ENCODE data around the gene TUB. TPM values are rescaled to one million over a fixed set of nuclear protein-coding genes. Genes with fewer than 3 reads are reported as not detected.

Gene TUB
- polyA plus RNA-seq, 4 donors: 0.54 to 8.8 (median 3.5) TPM; not detected in 1

DNA sequence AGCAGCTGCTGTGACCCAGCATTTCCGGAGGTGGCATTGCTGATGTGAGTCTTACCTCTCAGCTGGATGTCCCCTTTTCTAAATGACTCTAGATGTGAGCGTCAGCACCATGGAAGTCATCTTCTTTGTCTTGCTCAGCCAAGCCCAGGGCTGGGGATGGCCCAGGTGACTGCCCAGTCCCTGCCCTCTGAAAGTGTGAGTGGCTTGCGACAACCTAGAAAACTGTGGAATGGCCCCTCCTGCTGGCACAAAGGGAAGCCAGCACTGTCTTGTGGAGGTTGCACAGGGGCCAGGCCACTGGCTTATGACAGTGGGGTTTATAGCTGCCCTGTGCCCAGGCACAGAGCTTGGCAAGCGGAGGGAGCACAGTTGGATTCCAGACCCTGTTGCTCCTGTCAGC, 6.2 kb downstream of the TUB start:
- peaks cover 0 to 16% (median 1%) of the 10 kb centered on the region in 3 donors for H3K27me3 ChIP-seq (ENCODE audit: control insufficient read depth in 3 of 3, insufficient read depth in 3 of 3, low read length in 3 of 3)
- FAIRE-seq (no peak), DNase-seq (no peak)
- H3K9me3 ChIP-seq (ENCODE audit: control insufficient read depth in 2 of 2, insufficient read depth in 1 of 2, low read depth in 1 of 2, low read length in 1 of 2): peaks cover 0 to 3% of the 10 kb centered on the region in 2 donors
- WGBS, 3 donors: 81 to 90% (median 87%) methylated on average over 4 of the region's 4 CpGs
- H3K27ac ChIP-seq (ENCODE audit: low read depth in 1 of 3, low read length in 2 of 3): no peak overlapping the region
- peaks cover 0 to 5% (median 0%) of the 10 kb centered on the region in 3 donors for H3K36me3 ChIP-seq (ENCODE audit: control insufficient read depth in 3 of 3, insufficient read depth in 2 of 3, low read depth in 1 of 3, low read length in 3 of 3)
- H3K4me1 ChIP-seq (ENCODE audit: control insufficient read depth in 3 of 3, insufficient read depth in 2 of 3, low read depth in 1 of 3, low read length in 2 of 3): peaks cover 0 to 5% (median 0%) of the 10 kb centered on the region in 3 donors
- no peak overlapping the region for H3K4me3 ChIP-seq (ENCODE audit: low read depth in 1 of 3, low read length in 3 of 3)

DNA sequence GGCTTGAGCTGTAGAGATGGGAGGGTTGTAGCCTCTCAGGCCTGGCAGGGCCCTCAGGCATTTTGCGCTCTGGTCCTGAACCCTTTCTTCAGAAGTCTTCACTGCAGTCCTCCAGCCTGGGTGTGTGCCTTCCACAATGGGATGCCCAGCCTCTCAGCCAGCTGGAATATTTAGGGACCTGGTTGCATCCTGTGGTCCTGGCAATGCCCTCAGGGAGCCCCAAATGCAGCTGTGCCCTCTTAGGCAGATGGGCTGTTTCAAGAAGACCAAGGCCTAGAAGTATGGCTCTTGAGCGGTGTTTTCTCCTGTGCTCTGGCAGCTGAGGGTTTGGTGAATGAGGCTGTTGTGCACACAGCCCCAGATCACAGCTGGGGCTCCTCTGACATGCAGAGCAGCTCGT, 6.7 kb downstream of the TUB start:
- WGBS, 3 donors: 76 to 81% (median 78%) methylated on average over 3 of the region's 3 CpGs
- Histone ChIP-seq H3K9me3 (ENCODE audit: control insufficient read depth in 2 of 2, insufficient read depth in 1 of 2, low read depth in 1 of 2, low read length in 1 of 2) (peaks cover 0 to 7% of the 10 kb centered on the region in 2 donors), H3K27me3 (ENCODE audit: control insufficient read depth in 3 of 3, insufficient read depth in 3 of 3, low read length in 3 of 3) (peaks cover 0 to 11% (median 0%) of the 10 kb centered on the region in 3 donors), H3K27ac (ENCODE audit: low read depth in 1 of 3, low read length in 2 of 3) (no peak overlapping the region), H3K36me3 (ENCODE audit: control insufficient read depth in 3 of 3, insufficient read depth in 2 of 3, low read depth in 1 of 3, low read length in 3 of 3) (peaks cover 0 to 5% (median 0%) of the 10 kb centered on the region in 3 donors), H3K4me3 (ENCODE audit: low read depth in 1 of 3, low read length in 3 of 3) (no peak overlapping the region), H3K4me1 (ENCODE audit: control insufficient read depth in 3 of 3, insufficient read depth in 2 of 3, low read depth in 1 of 3, low read length in 2 of 3) (peaks cover 0 to 5% (median 0%) of the 10 kb centered on the region in 3 donors)
- FAIRE-seq (no peak), DNase-seq (no peak)

- WGBS, 3 donors: 60 to 86% (median 66%) methylated on average over 16 to 17 of the region's 17 CpGs
- Histone ChIP-seq H3K4me1 (ENCODE audit: control insufficient read depth in 3 of 3, insufficient read depth in 2 of 3, low read depth in 1 of 3, low read length in 2 of 3) (peaks cover 0 to 27% (median 5%) of the 10 kb centered on the region in 3 donors), H3K4me3 (ENCODE audit: low read depth in 1 of 3, low read length in 3 of 3) (no peak overlapping the region), H3K27ac (ENCODE audit: low read depth in 1 of 3, low read length in 2 of 3) (no peak overlapping the region), H3K9me3 (ENCODE audit: control insufficient read depth in 2 of 2, insufficient read depth in 1 of 2, low read depth in 1 of 2, low read length in 1 of 2) (peaks cover 0 to 7% of the 10 kb centered on the region in 2 donors), H3K27me3 (ENCODE audit: control insufficient read depth in 3 of 3, insufficient read depth in 3 of 3, low read length in 3 of 3) (no peaks in the 10 kb centered on the region), H3K36me3 (ENCODE audit: control insufficient read depth in 3 of 3, insufficient read depth in 2 of 3, low read depth in 1 of 3, low read length in 3 of 3) (peaks cover 0 to 18% (median 0%) of the 10 kb centered on the region in 3 donors)
- no peak for FAIRE-seq
- DNase-seq: peak; percentile 40 to 50
Observed at GRCh38 chr11:8089791-8090510, 8.9 kb downstream of the TUB start.

- Histone ChIP-seq H3K9me3 (ENCODE audit: control insufficient read depth in 2 of 2, insufficient read depth in 1 of 2, low read depth in 1 of 2, low read length in 1 of 2) (peaks cover 0 to 7% of the 10 kb centered on the region in 2 donors), H3K27me3 (ENCODE audit: control insufficient read depth in 3 of 3, insufficient read depth in 3 of 3, low read length in 3 of 3) (no peaks in the 10 kb centered on the region), H3K4me3 (ENCODE audit: low read depth in 1 of 3, low read length in 3 of 3) (no peak overlapping the region), H3K27ac (ENCODE audit: low read depth in 1 of 3, low read length in 2 of 3) (peak overlapping the region in 1 of 3 donors; percentile 13), H3K4me1 (ENCODE audit: control insufficient read depth in 3 of 3, insufficient read depth in 2 of 3, low read depth in 1 of 3, low read length in 2 of 3) (peaks cover 0 to 27% (median 5%) of the 10 kb centered on the region in 3 donors), H3K36me3 (ENCODE audit: control insufficient read depth in 3 of 3, insufficient read depth in 2 of 3, low read depth in 1 of 3, low read length in 3 of 3) (peaks cover 0 to 22% (median 0%) of the 10 kb centered on the region in 3 donors)
- no peak for DNase-seq
- no peak for FAIRE-seq
- WGBS, 3 donors: 61 to 78% (median 63%) methylated on average over 5 of the region's 5 CpGs
Observed at GRCh38 chr11:8090756-8091155, 9.7 kb downstream of the TUB start.

- DNase-seq (no peak), FAIRE-seq (no peak)
- H3K36me3 ChIP-seq (ENCODE audit: control insufficient read depth in 3 of 3, insufficient read depth in 2 of 3, low read depth in 1 of 3, low read length in 3 of 3): peaks cover 0 to 28% (median 0%) of the 10 kb centered on the region in 3 donors
- H3K27me3 ChIP-seq (ENCODE audit: control insufficient read depth in 3 of 3, insufficient read depth in 3 of 3, low read length in 3 of 3): no peaks in the 10 kb centered on the region
- H3K9me3 ChIP-seq (ENCODE audit: control insufficient read depth in 2 of 2, insufficient read depth in 1 of 2, low read depth in 1 of 2, low read length in 1 of 2): peaks cover 0 to 7% of the 10 kb centered on the region in 2 donors
- peak overlapping the region in 1 of 3 donors; percentile 9 for H3K27ac ChIP-seq (ENCODE audit: low read depth in 1 of 3, low read length in 2 of 3)
- WGBS, 3 donors: 74 to 92% (median 78%) methylated on average over 5 of the region's 5 CpGs
- H3K4me1 ChIP-seq (ENCODE audit: control insufficient read depth in 3 of 3, insufficient read depth in 2 of 3, low read depth in 1 of 3, low read length in 2 of 3): peaks cover 0 to 26% (median 5%) of the 10 kb centered on the region in 3 donors
- no peak overlapping the region for H3K4me3 ChIP-seq (ENCODE audit: low read depth in 1 of 3, low read length in 3 of 3)
Observed at GRCh38 chr11:8091721-8092120, 10.7 kb downstream of the TUB start.

GRCh38 chr11:8092587-8093424, 11.8 kb downstream of the TUB start:
- peaks cover 0 to 25% (median 5%) of the 10 kb centered on the region in 3 donors for H3K4me1 ChIP-seq (ENCODE audit: control insufficient read depth in 3 of 3, insufficient read depth in 2 of 3, low read depth in 1 of 3, low read length in 2 of 3)
- H3K4me3 ChIP-seq (ENCODE audit: low read depth in 1 of 3, low read length in 3 of 3): no peak overlapping the region
- peaks cover 0 to 37% (median 0%) of the 10 kb centered on the region in 3 donors for H3K36me3 ChIP-seq (ENCODE audit: control insufficient read depth in 3 of 3, insufficient read depth in 2 of 3, low read depth in 1 of 3, low read length in 3 of 3)
- H3K9me3 ChIP-seq (ENCODE audit: control insufficient read depth in 2 of 2, insufficient read depth in 1 of 2, low read depth in 1 of 2, low read length in 1 of 2): peaks cover 0 to 7% of the 10 kb centered on the region in 2 donors
- DNase-seq (peak; percentile 75 to 76), FAIRE-seq (no peak)
- WGBS, 3 donors: 29 to 49% (median 40%) methylated on average over 11 of the region's 11 CpGs
- no peaks in the 10 kb centered on the region for H3K27me3 ChIP-seq (ENCODE audit: control insufficient read depth in 3 of 3, insufficient read depth in 3 of 3, low read length in 3 of 3)
- H3K27ac ChIP-seq (ENCODE audit: low read depth in 1 of 3, low read length in 2 of 3): peak overlapping the region in 1 of 3 donors; percentile 9

GRCh38 chr11:8093931-8094575, 13.0 kb downstream of the TUB start:
- 42 to 66% (median 57%) methylated on average over 6 to 9 of the region's 9 CpGs for whole genome bisulfite sequencing, 3 donors
- DNase-seq: peak; percentile 67 to 82
- peak overlapping the region in 2 of 3 donors; percentile 24 to 34 for H3K27ac ChIP-seq (ENCODE audit: low read depth in 1 of 3, low read length in 2 of 3)
- FAIRE-seq: no peak
- no peaks in the 10 kb centered on the region for H3K27me3 ChIP-seq (ENCODE audit: control insufficient read depth in 3 of 3, insufficient read depth in 3 of 3, low read length in 3 of 3)
- peaks cover 0 to 25% (median 5%) of the 10 kb centered on the region in 3 donors for H3K4me1 ChIP-seq (ENCODE audit: control insufficient read depth in 3 of 3, insufficient read depth in 2 of 3, low read depth in 1 of 3, low read length in 2 of 3)
- H3K9me3 ChIP-seq (ENCODE audit: control insufficient read depth in 2 of 2, insufficient read depth in 1 of 2, low read depth in 1 of 2, low read length in 1 of 2): peaks cover 0 to 7% of the 10 kb centered on the region in 2 donors
- no peak overlapping the region for H3K4me3 ChIP-seq (ENCODE audit: low read depth in 1 of 3, low read length in 3 of 3)
- peaks cover 0 to 49% (median 0%) of the 10 kb centered on the region in 3 donors for H3K36me3 ChIP-seq (ENCODE audit: control insufficient read depth in 3 of 3, insufficient read depth in 2 of 3, low read depth in 1 of 3, low read length in 3 of 3)

DNA sequence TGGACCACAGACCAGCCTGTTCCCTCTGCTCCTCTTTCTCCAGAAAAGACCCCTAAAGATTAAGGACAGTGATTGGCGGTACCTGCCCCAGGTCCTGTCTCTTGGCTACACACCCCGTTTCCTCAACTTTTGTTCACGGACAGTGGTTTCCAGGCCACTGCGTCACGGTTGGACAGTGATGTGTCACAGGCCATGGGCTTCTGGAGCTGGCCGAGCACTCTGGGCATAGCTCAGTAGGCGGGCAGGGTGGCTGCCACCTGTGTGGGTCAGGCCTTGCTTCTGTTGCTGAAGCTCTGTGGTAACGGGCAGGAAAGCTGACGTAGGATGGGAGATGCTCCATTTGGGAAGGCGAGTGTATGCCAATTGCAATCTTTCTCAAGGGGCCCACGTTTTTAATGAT, 13.6 kb downstream of the TUB start:
- Histone ChIP-seq H3K27ac (ENCODE audit: low read depth in 1 of 3, low read length in 2 of 3) (peak overlapping the region in 1 of 3 donors; percentile 24), H3K36me3 (ENCODE audit: control insufficient read depth in 3 of 3, insufficient read depth in 2 of 3, low read depth in 1 of 3, low read length in 3 of 3) (peaks cover 0 to 49% (median 0%) of the 10 kb centered on the region in 3 donors), H3K27me3 (ENCODE audit: control insufficient read depth in 3 of 3, insufficient read depth in 3 of 3, low read length in 3 of 3) (no peaks in the 10 kb centered on the region), H3K4me1 (ENCODE audit: control insufficient read depth in 3 of 3, insufficient read depth in 2 of 3, low read depth in 1 of 3, low read length in 2 of 3) (peaks cover 0 to 25% (median 5%) of the 10 kb centered on the region in 3 donors), H3K9me3 (ENCODE audit: control insufficient read depth in 2 of 2, insufficient read depth in 1 of 2, low read depth in 1 of 2, low read length in 1 of 2) (peaks cover 0 to 7% of the 10 kb centered on the region in 2 donors), H3K4me3 (ENCODE audit: low read depth in 1 of 3, low read length in 3 of 3) (no peak overlapping the region)
- DNase-seq (no peak), FAIRE-seq (no peak)
- 91 to 92% (median 92%) methylated on average over 11 of the region's 11 CpGs for WGBS, 3 donors

Measured in small intestine (tissue), 7 donors.